ENCODE measurements around the gene MS4A8.

MS4A8 gene

GRCh38 chr11:60743058-60743457, 43.6 kb downstream of the MS4A8 start:
- Histone ChIP-seq H3K27me3 (peaks cover 0 to 4% of the 10 kb centered on the region in 2 donors), H3K4me3 (no peak overlapping the region), H3K27ac (no peak overlapping the region), H3K4me1 (no peaks in the 10 kb centered on the region), H3K36me3 (no peaks in the 10 kb centered on the region), H3K9me3 (peaks cover 0 to 12% (median 0%) of the 10 kb centered on the region in 3 donors)
- DNase-seq = no peak
- TF ChIP-seq CTCF (IDR thresholded peaks at IDR 0.05) = no peak
- intact Hi-C loops (cut with DNase I; ENCODE audit: low total_unique reads) = no loop called here

DNA sequence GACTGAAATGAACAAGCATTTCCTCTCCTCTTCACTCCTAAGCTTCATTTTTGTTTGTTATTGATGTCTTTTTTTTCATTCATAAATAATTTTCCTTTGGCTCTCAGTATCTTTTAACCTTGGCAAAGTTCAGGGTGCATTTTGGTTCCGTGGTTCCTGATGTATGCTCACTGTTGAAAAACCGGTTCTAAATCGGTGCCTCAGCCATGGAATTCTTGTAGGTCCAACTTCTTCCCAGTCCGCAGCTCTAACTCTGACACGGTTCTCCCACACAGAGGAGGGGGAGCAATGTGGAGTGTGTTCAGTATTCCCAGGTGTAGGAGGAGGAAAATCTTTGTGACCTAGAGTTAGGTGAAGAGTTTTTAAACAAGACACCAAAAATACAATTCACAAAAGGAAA, 44.7 kb downstream of the MS4A8 start:
- no peak for TF ChIP-seq CTCF (IDR thresholded peaks at IDR 0.05)
- intact Hi-C loops (cut with DNase I; ENCODE audit: low total_unique reads) = no loop called here
- Histone ChIP-seq H3K4me3 (no peak overlapping the region), H3K4me1 (no peaks in the 10 kb centered on the region), H3K27ac (no peak overlapping the region), H3K27me3 (peaks cover 0 to 4% of the 10 kb centered on the region in 2 donors), H3K9me3 (peaks cover 0 to 12% (median 0%) of the 10 kb centered on the region in 3 donors), H3K36me3 (no peaks in the 10 kb centered on the region)
- DNase-seq = no peak

- Histone ChIP-seq H3K4me3 (no peak overlapping the region), H3K27me3 (peaks cover 0 to 11% of the 10 kb centered on the region in 2 donors), H3K4me1 (no peaks in the 10 kb centered on the region), H3K36me3 (no peaks in the 10 kb centered on the region), H3K9me3 (peaks cover 0 to 6% (median 0%) of the 10 kb centered on the region in 3 donors), H3K27ac (no peak overlapping the region)
- intact Hi-C loops (cut with DNase I; ENCODE audit: low total_unique reads) = no loop called here
- peak in 1 of 2 donors; percentile 17 for DNase-seq
- no peak for TF ChIP-seq CTCF (IDR thresholded peaks at IDR 0.05)
Measured at GRCh38 chr11:60747359-60747873, 48.0 kb downstream of the MS4A8 start.

DNA sequence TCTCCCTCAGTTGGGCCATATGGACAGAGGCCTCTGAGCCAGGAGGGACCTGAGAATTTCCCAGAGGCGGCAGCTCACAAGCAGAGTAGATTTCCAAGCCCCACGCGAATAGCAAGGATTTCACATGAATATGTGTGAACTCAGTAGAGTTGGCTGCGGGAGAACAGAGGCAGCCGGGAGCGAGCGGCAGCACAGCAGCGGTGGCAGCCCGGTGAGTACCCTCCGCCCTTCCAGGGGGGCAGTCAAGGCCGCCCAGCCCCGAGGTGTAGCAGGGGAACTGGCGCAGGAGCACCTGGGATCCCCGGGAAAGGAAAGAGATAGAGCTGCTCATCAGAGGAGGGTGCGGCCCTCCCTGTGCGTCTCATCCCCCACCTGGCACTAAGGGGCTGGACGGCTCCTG, 48.8 kb downstream of the MS4A8 start:
- no peak for TF ChIP-seq CTCF (IDR thresholded peaks at IDR 0.05)
- H3K36me3 ChIP-seq = no peaks in the 10 kb centered on the region
- no peak overlapping the region for H3K27ac ChIP-seq
- DNase-seq = peak in 1 of 2 donors; percentile 49
- H3K27me3 ChIP-seq = peaks cover 0 to 13% of the 10 kb centered on the region in 2 donors
- no peaks in the 10 kb centered on the region for H3K4me1 ChIP-seq
- no peak overlapping the region for H3K4me3 ChIP-seq
- intact Hi-C loops (cut with DNase I; ENCODE audit: low total_unique reads) = no loop called here
- H3K9me3 ChIP-seq = no peaks in the 10 kb centered on the region

DNA sequence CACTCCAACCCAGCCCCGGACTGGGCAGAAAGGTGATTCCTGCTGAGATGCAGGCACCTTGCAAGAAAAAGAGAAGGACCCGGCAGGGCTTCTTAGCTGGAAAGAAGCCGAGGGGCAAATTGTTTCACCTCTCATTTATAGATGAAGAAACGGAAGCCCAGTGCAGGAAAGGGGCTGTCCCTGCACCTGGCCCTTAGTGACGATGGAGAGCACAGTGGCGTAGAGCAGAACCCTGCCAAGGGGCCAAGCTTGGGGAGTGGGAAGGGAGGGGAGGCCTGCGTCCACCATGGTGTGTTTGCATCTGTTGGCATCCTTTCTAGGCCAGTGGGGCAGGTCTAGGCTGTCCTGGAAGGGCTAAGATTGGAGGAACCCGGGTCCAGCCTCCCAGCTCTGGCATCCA, 49.4 kb downstream of the MS4A8 start:
- H3K27me3 ChIP-seq = peaks cover 0 to 13% of the 10 kb centered on the region in 2 donors
- intact Hi-C loops (cut with DNase I; ENCODE audit: low total_unique reads) = no loop called here
- no peaks in the 10 kb centered on the region for H3K4me1 ChIP-seq
- no peaks in the 10 kb centered on the region for H3K36me3 ChIP-seq
- no peak for TF ChIP-seq CTCF (IDR thresholded peaks at IDR 0.05)
- no peak overlapping the region for H3K4me3 ChIP-seq
- peak in 1 of 2 donors; percentile 34 for DNase-seq
- H3K27ac ChIP-seq = no peak overlapping the region
- H3K9me3 ChIP-seq = no peaks in the 10 kb centered on the region

DNA sequence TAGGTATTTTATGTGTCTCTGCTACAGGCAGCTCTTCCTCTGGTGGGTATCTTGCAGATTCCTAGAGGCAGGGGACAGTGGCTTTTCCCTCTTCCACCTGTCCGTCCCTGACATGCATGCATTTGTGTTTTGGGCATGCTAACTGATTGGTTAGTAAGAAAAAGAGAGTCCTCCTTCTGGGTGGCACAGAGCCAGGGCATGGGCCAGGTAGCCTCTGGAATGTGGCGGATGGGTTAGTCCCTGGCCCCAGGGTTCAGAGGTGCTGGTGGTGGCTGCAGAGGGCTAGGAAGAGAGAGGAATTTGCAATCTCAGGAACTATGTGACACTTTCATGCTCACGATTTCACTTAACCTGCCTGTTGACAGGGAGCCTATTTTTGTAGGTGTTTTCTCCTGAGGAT, 51.5 kb downstream of the MS4A8 start:
- peaks cover 0 to 13% of the 10 kb centered on the region in 2 donors for H3K27me3 ChIP-seq
- no peak for TF ChIP-seq CTCF (IDR thresholded peaks at IDR 0.05)
- H3K4me1 ChIP-seq = no peaks in the 10 kb centered on the region
- H3K9me3 ChIP-seq = no peaks in the 10 kb centered on the region
- no peak overlapping the region for H3K4me3 ChIP-seq
- peak in 1 of 2 donors; percentile 57 for DNase-seq
- H3K36me3 ChIP-seq = no peaks in the 10 kb centered on the region
- intact Hi-C loops (cut with DNase I; ENCODE audit: low total_unique reads) = no loop called here
- H3K27ac ChIP-seq = no peak overlapping the region

Measured in tibial artery (tissue), 4 donors.